GM19372 (cell line): ENCODE measurements around the gene ZNF354C.

Experiments used
- ATAC-seq: cut with Tn5 transposase; IDR thresholded peaks from one replicate; pipeline ENCODE4 v1.9.1; 2021; ENCODE audit warnings: mild to moderate bottlenecking, low read depth, moderate library complexity; ENCODE audit not compliant: unreplicated experiment

Gene ZNF354C

DNA sequence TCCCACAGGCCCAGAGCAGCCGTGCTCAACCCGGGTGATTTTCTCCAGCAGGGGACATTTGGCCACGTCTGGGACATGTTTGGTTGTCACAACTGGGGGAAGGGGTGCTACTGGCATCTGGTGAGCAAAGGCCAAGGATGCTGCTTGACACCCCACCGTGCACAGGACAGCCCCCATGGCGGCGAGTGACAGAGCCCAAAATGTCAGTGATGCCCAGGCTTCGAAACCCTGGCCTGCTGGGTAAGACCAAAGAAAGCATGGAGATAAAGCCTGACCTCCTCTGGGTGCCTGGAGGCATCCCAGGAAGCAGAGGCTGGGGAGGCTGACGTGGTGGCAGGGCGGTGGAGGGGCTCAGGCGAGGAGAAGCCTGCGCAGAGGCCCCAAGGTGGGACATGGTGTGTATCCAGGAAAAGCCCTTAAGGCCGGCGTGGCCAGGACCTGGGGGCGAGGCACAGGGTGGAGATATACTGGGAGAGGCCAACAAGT, 66.4 kb downstream of the ZNF354C start:
- no peak for ATAC-seq

DNA sequence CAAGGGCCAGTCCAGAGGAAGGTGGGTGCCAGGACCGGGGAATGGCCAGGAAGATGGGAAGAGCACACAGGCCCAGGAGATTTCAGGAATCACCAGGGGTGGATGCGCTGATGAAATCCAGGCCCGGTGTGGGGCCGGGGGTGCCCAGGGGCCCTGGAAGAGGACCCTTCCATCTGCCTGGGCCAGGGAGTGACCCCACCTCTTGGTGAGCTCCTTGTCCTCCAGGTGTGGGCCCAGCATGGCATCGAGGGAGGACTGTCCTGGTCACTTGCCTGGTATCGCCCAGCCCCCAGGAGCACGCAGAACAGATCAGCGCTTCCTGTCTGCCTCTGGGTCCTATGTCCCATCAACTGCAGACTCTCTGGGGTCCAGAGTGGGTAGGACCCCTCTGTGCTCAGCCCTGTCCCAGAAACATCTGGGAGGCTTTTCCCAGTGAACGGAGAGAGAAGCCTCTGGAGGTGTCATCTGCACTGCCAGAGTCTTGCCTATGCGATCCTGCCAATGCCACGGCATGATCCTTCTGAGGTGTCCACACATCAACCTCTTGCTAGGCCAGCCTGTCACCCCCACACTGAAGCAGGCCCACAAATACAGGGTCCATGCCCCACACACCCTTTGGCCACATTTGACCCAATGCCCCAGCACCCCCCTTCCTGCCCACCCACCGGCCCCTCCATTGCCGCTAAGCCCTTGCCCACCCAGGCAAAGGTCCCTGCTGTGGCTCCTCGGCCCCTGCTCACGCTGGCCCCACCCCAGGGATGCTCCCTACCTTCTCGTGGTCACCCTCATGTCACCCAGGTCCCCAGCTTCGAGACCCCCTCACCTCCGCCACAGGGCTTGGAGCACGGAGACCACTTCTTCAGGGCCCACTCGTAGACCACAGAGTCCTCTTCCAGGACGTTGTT, 67.2 kb downstream of the ZNF354C start:
- no peak for ATAC-seq

GRCh38 chr5:179128041-179128365, 67.8 kb downstream of the ZNF354C start:
- no peak for ATAC-seq

DNA sequence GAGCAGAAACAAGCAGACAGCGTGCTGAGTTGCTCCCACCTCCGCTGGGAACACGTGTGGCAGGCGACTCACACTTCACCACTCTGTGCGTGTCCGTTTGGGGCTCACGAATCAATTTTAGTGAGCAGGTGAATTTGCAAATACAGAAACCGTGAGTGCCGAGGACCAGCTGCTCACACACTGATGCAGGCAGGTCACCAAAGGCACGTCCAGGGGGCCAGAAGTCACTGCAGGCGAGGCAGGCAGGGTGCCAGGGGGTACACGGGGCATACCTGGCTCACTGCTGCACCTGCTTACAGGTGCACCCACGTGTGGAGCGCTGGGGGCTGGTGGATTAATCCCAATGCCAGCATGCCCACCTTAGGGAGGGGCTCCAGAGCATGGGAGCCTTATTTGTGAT, 68.8 kb downstream of the ZNF354C start:
- no peak for ATAC-seq

- ATAC-seq: no peak
Observed at GRCh38 chr5:179129607-179130071, 69.5 kb downstream of the ZNF354C start.

DNA sequence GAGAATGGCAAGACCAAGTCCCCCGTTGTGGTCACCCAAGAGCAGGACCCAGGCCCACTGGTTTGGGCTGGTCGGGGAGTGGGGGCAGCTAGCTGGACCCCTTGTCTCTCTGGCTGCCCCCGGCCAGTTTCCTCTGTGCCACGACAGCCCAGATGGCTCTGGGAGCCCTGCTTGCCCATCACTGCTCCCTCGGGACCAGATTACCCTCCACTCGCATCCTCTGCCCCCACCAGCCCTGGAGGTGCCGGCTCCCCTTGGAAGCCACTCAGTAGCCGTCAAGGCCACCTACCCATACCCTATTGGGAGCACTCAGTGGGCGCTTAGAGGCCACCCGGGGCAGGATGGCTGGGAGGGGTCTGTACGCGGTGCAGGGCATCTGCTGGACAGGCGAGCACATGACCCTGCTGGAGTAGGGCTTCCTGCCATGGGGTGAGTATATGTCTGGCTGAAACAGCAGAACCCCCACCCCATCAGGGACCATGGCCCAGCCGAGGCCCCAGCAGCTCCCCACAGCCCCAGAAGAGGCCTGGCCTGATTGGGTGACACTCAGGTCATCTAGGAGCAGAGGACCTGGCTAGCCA, 70.0 kb downstream of the ZNF354C start:
- no peak for ATAC-seq

GRCh38 chr5:179131321-179131835, 71.2 kb downstream of the ZNF354C start:
- ATAC-seq: no peak

DNA sequence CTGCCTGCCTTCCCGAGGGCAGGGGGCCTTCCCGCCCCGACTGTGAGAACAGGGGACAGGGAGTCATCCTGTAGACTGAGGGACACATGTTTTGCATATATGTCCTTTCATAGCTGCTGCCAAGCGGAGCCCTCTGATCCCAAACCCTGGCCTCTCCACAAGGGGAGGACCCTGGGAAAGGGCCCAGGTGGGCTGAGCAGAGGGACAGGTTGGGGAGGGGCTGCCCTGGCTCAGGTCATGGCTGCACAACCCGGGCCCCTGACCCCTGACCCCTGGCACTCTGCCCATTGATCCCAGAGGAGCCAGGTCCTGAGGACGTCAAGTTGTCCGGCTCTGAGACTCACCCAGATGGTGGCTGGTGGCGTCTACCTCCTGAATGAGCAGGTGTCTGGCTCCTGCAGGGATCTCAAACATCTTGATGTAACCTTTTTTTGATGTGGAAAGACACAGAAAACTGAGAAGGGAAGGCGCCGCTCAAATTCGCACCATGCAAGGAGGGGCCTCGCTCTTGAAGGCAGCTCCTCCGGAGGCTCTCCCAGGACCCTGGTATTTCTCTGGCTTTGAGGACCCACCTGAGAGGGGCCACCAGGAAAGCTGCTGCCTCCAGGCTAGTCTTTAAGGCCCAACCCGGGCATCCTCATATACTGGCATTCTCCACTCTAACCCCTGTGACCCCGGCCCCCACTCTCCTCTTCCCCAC, 71.9 kb downstream of the ZNF354C start:
- no peak for ATAC-seq

GRCh38 chr5:179132586-179133355, 72.6 kb downstream of the ZNF354C start:
- no peak for ATAC-seq
